Kidney epithelial cell (primary cell): ENCODE data around the gene PPM1E. TPM values are rescaled to one million over a fixed set of nuclear protein-coding genes. Genes with fewer than 3 reads are reported as not detected.

Source experiments
- DNase-seq: peaks from one replicate; pipeline ENCODE4 v3.0.0-alpha.2; 2010; ENCODE audit warnings: low read depth
- H3K27me3 ChIP-seq: 2 replicates; pipeline ENCODE4 v1.6.0; 2011; ENCODE audit warnings: low read length; ENCODE audit not compliant: control insufficient read depth, insufficient read depth
- H3K36me3 ChIP-seq: 2 replicates; pipeline ENCODE4 v1.5.1; 2011; ENCODE audit warnings: low read length; ENCODE audit not compliant: control insufficient read depth, insufficient read depth
- H3K4me3 ChIP-seq: 2 replicates; pipeline ENCODE4 v1.5.1; 2011; ENCODE audit warnings: low read depth, mild to moderate bottlenecking, control low read depth, low read length
- CTCF ChIP-seq: IDR thresholded peaks from 2 replicates; pipeline ENCODE4 v1.5.1; 2011; ENCODE audit warnings: mild to moderate bottlenecking, moderate library complexity, low read length, control low read depth, inconsistent platforms; ENCODE audit not compliant: insufficient read depth, poor library complexity, severe bottlenecking
- total RNA-seq: library from RNA; depleted of rRNA; stranded (reverse); fragments of >200 nt; gene quantifications from 2 replicates; pipeline ENCODE4 v1.2.3, GENCODE V29; 2015

Gene PPM1E
- total RNA-seq, 1 donor from 2014 or later = 2.4 TPM

- no peaks in the 10 kb centered on the region for H3K27me3 ChIP-seq
- no peak for TF ChIP-seq CTCF
- H3K4me3 ChIP-seq = no peak overlapping the region
- no peaks in the 10 kb centered on the region for H3K36me3 ChIP-seq
- no peak for DNase-seq
Observed at GRCh38 chr17:59002126-59002525, 246.5 kb downstream of the PPM1E start.

GRCh38 chr17:59002848-59003247 lies 247.2 kb downstream of the PPM1E start:
- H3K4me3 ChIP-seq = no peak overlapping the region
- DNase-seq = no peak
- no peak for TF ChIP-seq CTCF
- H3K27me3 ChIP-seq = no peaks in the 10 kb centered on the region
- H3K36me3 ChIP-seq = no peaks in the 10 kb centered on the region

GRCh38 chr17:59003860-59004259 lies 248.2 kb downstream of the PPM1E start:
- Histone ChIP-seq H3K36me3 (no peaks in the 10 kb centered on the region), H3K27me3 (no peaks in the 10 kb centered on the region), H3K4me3 (no peak overlapping the region)
- DNase-seq = no peak
- no peak for TF ChIP-seq CTCF

- no peaks in the 10 kb centered on the region for H3K36me3 ChIP-seq
- no peak overlapping the region for H3K4me3 ChIP-seq
- H3K27me3 ChIP-seq = no peaks in the 10 kb centered on the region
- TF ChIP-seq CTCF = peak; percentile 88
- no peak for DNase-seq
Observed at GRCh38 chr17:59004338-59005111, 248.9 kb downstream of the PPM1E start.

- DNase-seq = no peak
- TF ChIP-seq CTCF = no peak
- Histone ChIP-seq H3K27me3 (no peaks in the 10 kb centered on the region), H3K36me3 (no peaks in the 10 kb centered on the region), H3K4me3 (no peak overlapping the region)
Observed at GRCh38 chr17:59007995-59008394, 252.3 kb downstream of the PPM1E start.

GRCh38 chr17:59008737-59009136 lies 253.1 kb downstream of the PPM1E start:
- no peak for DNase-seq
- Histone ChIP-seq H3K27me3 (no peaks in the 10 kb centered on the region), H3K4me3 (no peak overlapping the region), H3K36me3 (no peaks in the 10 kb centered on the region)
- no peak for TF ChIP-seq CTCF
